Kidney capillary endothelial cell (primary cell): ENCODE data around the gene DNAL4.

ENCODE experiments used
- DNase-seq: peaks from one replicate; pipeline ENCODE4 v3.0.0-alpha.2; 2018; ENCODE audit warnings: low spot score

DNAL4 gene, protein sequence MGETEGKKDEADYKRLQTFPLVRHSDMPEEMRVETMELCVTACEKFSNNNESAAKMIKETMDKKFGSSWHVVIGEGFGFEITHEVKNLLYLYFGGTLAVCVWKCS

DNA sequence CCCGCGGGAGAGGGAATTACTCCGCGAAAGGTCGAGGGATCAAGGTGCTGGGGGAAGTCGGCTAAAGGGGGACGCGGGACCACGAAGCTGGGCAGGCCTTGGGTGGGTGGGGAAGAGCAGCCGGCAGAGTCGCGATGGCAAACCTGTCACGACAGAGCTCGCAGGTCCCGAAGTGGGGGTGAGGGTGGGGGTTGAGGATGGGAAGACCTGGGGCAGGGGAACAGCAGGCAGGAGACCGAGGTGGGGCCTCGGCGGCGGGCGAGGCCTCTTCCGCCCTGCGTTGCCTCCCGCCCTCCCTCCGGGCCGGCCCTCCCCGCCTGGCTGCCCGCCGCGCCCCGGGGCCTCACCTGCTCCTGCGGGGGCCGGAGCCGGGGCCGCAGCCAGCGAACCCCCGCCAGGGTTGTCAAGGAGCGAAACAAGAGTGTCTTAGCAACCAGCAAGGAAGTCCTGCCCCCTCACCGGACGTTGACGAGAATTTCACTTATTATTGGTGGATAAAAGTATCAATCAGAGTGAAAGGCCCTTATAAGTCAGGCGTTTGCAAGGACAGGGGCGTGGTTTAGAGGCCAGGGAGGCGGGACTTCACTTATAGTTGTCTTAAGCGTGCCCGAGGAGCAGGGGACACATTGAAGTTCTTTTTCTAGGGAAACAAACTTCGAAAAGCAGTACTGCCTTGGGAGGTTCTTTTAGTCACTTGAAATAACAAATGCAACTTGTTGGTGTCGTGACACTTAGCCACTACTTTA lies at the start of gene DNAL4:
DNAL4 (minus strand) TSS at position 423 of the 746 bp plus-strand sequence. CDS start 11,412 bp downstream, outside the sequence.
- peak; percentile 94 for DNase-seq

DNA sequence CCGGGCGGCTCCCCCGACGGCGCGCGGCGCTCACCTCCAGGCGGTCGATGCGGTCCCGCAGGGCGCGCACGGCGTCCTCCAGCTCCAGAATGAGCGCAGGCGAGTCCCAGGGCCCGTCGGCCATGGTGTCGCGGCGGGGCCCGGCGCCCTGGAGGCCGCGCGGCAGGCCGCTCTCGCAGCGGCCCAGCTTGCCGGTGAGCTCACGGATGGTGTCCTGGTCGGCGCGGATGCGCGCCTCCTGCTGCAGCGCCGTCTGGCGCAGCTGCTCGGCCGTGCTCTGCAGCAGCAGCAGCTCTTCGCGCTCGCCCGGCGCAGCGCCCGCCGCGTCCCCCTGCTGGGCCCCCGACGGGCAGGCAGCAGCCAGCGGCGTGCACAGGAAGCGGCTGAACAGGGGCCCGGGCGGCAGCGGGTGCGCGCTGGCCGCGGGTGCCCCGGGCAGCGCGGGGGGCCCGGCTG lies 49.3 kb upstream of the DNAL4 start:
- peak; percentile 55 for DNase-seq

DNA sequence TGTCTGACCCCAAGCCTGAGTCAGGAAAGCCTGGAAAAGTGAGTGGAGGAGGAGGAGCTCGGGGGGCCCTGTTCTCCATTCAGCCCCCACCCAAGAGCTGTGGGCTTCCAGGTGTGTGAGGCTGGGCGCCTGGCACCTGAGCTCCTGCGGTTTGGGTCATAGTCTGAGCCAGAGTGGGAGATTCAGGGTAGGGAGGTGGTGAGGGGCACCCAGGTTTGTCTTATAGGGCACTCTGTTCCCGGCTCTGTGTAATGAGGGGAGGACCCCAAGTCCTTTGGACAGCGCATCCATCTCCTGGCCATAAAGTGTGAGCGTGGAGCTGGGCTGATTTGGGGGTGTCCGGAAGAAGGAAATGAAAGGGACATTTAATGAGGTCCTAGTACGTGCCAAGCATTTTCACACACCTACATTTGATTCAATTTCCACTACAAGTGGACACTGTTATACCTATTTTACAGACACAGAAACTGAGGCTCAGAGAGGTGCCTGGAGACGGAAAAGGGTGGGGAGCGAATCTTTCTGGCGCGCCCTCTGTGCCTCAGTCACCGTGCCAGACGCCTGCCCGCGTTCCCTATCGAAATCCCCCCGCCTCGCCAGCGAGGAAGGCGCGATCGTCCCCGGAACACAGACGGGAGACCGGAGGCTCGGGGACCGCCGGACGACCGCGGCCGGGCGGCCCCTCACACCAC lies 48.7 kb upstream of the DNAL4 start:
- DNase-seq, result no peak

DNA sequence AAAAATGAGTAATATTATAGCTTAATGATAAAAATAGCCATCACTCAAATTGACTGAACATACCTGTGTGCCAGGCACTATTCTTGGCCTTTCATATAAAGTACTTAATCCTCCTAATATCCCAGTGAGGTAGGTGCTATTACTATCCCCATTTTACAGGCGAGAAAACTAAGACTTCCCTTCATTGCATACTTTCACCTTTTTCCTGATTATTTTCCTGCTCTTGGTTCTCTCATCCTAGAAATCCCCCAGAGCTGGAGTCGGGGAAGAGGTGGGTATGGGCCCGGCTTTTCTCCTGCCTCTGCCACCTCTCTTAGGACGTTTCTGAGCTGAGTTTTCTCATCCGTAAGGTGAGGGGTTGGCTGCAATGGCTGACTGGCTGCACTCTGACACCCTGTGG lies 47.7 kb upstream of the DNAL4 start:
- no peak for DNase-seq

DNA sequence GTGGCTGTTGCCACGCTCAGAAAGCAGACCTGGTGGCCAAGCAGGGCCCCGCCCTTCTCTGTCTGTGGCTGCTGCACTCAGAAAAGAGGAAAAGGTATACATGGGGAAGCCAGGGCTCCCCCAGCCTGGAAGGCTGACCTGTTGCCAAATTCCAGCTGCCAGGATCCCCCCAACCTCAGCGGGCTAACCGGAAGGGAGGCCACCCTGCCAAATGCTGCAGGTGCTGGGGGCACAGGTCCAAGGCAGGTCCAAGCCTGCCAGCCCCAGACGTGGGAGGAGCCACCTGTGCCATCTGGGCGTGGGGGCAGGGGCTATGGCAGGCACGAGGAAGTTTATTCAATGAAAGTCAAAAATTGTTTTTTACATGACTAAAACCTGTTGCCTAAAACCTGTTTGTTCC lies 47.3 kb upstream of the DNAL4 start:
- DNase-seq, result no peak

DNA sequence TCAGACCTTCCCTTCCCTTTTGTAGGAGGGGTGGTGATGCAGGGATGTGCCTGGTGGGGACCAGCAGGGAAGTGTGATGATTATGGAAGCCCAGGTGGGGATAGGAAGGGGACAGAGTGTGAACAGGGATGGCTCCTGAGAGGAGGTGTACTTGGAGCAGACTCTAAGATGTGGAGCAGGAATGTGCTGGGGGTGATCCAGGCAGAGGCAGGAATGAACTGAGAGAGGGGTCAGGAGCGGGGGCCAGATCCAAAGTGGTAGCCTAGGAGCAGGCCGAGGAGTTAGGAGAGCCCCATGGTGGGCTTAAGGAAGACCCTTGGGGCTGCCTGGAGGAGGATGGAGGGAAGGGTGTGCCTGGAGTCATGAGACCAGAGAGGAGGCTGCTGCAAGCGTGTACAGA lies 46.2 kb upstream of the DNAL4 start:
- DNase-seq, result no peak

DNA sequence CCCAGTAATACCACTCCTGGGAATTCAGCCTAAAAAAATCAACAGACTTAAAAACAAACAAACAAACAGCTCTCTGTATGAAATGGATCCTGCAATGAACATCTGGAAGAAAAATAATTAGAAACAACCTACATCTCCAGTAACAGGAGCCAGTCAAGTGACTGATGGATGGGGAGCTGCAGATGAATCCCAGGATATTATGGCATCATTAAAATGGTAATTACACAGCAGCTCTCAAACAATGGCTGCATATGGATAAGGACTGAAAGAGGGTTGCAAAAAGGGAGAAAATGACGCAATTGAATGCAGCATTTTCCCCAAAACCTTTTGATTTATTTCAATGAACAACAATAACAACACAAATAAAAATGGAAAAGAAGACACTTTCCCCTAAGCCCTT lies 45.7 kb upstream of the DNAL4 start:
- DNase-seq, result no peak

DNA sequence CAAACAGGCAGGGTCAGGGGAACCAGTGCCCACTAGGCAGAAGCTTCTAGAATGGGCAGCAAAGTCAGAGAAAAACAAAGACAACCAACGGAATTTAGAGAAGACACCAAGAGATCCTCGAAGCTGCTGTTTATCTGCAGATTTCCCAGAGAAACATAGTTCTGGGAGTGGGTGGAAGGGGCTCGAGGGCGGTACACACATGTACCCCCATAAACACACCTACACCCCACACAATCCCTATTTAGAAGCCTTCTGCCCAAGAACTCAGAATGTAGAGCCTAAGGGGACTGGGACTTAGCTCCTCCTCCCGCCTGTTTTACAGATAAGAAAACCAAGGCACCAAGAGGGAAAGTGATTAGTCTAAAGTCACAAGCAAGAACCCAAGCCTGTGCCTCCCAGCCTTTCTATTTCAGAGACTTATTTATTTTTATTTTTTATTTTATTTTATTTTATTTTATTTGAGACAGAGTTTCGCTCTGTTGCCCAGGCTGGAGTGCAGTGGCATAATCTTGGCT lies 43.5 kb upstream of the DNAL4 start:
- DNase-seq, result no peak

DNA sequence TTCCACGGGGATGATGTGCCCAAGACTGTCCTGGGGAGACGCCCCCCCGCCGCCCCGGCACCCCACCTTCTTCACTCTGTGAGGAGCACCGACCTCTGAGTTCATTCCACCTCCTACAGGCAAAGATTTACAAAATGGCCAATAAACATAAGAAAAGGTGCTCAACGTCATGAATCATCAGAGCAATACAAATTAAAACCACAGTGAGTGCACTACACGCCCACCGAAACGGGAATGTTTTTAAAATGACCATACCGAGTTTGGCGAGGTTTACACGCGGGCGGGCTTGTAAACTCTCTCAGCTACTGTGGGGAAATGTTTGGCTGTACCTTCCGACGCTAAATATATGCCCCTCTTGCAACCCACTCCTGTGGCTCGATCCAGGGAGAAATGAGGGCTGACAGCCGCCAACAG lies 42.0 kb upstream of the DNAL4 start:
- DNase-seq, result no peak

DNA sequence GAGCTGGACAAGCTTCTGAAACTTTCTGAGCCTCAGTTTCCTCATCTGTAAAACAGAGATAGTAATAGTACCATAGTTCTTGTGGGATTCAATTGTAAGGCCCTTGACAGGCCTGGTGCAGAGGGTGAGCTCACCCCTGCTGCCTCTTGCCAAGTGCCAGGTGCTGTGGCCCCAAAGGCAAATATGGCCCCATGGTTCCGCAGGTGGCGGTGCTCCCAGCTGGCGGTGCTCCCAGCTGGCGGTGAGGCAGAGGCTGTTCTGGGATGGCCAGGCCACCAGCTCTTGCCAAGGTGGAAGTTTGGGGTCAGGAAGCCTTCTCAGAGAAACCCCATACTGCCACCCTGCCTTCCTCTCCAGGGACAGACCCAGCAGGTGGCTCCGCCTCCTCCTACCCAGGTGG lies 41.0 kb upstream of the DNAL4 start:
- DNase-seq, result no peak

DNA sequence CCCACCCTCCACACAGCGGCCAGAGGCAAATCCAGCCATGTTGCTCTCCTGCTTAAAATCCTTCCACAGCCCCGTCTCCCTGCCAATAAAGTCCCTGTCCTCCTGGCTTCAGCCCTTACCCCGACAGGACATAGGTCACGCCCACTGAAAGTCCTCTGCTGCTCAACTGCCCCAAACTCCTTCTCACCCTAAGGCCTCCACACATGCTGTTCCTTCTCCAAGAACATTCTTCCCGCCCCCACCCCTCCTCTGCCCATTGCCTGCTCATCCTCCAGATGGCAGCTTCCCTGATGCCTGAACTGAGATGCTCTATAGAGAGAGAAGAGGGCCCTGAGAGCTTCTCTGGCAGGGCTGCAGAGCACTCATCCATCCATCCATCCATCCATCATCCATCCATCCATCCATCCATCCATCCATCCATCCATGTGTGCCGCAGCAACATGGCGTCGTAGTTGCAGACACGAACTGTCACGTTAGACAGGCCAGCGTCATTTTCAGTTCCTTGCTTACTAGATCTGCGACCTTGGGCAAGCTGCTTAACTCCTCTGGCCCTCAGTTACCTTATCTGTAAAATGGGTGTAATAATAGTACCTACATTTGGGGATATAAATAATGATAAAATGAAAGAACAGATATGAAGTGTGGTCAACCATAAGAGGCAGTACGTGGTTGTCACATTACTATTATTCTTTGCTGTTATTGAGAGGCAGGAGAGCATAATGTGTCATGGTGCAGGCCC lies 40.4 kb upstream of the DNAL4 start:
- no peak for DNase-seq

DNA sequence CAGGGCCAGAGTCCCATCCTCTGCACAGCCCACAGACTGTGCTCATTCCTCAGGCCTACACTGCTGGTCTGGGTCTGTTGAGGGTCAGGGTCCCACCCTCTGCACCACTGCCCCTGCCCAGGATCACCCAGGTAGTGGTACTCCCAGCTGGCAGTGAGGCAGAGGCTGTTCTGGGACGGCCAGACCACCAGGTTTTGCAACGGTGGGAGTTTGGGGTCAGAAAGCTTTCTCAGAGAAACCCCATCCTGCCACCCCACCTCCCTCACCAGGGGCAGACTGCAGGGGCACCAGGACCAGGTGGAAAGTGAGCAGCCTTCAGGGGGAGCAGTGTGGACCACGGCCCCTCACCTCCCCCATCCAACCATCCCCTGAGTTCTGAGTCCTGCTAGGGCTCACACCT lies 39.1 kb upstream of the DNAL4 start:
- DNase-seq, result no peak

DNA sequence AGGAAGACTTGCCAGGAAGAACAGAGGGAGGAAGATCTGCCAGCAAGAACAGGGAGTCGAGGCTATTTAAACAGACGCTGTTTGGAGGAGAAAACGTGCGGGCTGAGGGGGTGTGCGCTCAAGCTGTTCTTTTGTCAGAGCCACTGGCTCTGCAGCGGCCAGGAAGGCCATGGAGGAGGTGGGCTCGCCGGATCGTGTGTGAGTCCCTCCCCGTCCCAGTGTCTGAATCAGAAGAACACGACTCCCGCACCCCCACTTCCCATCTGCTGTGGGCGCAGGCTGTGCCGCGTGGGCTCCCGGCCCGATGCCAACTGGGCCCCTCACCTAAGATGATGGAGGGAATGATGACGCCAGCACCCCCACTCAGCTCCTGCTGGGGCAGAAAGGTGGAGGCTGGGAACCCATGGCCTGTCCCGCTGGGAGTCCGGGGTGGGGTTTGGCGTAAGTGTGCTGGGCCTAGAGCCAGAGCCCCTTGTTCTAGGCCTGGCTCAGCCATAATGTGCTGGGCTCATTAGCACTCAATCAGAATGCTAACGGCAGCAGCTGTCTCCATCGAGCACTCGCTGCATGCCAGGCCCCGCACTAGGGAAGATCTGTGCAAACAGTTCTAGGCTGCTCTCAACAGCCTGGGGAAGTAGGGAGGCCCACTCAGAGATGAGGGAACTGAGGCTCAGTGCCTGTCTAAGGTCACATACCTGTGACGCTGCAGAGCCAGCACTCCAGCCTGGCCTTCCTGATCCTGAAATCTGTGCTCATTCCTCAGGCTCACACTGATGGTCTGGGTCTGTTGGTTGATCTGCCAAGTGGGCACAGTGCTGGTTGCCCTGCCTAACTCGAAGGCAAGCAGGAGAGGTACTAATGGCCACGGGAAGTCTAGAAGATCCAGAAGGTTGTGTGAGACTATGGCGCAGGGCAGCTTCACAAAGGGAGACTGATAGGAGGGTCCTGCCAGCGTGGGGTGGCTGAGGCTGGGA lies 38.3 kb upstream of the DNAL4 start:
- no peak for DNase-seq

DNA sequence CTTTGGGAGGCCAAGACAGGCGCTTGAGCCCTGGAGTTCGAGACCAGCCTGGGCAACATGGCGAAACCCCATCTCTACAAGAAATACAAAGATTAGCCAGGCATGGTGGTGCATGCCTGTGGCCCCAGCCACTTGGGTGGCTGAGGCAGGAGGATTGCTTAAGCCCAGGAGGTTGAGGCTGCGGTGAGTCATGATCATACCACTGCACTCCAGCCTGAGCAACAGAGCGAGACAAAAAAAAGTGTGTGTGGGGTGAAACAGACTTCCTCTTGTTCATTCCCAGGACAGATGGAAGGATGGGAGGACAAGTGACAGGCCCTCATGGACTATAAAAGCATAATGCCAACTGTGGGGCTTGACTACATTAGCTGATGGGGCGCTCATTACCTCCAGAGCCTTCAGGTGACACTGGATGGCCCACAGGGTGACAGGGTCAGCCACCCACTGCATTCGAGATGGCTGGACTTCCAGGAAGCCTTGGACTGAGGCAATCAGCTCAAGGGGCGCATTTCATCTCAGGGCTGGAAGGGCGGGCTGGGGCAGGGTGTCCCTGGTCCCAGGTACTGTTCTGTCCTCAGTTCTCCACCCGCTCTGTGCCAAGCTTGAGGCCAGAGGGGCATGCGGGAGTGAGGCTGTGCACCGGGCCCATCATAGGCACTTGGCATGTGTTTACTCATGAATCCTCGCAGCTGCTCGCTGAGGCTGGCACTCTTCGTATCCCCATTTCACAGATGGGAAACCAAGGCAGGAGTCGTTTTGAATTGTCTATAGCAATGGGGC lies 37.4 kb upstream of the DNAL4 start:
- no peak for DNase-seq

DNA sequence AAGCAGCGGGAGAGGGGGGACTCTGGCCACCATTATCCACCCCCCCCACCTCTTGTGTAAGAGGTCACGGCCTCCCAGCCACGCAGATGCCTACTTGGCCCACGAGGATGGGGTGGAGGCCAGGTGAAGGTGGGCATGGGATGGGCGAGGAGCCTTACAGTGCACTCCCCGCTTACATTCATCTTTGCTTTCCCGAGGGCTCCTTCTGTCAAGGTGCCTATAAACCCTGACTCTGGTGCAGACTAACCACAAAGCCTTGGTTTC lies 36.8 kb upstream of the DNAL4 start:
- no peak for DNase-seq

DNA sequence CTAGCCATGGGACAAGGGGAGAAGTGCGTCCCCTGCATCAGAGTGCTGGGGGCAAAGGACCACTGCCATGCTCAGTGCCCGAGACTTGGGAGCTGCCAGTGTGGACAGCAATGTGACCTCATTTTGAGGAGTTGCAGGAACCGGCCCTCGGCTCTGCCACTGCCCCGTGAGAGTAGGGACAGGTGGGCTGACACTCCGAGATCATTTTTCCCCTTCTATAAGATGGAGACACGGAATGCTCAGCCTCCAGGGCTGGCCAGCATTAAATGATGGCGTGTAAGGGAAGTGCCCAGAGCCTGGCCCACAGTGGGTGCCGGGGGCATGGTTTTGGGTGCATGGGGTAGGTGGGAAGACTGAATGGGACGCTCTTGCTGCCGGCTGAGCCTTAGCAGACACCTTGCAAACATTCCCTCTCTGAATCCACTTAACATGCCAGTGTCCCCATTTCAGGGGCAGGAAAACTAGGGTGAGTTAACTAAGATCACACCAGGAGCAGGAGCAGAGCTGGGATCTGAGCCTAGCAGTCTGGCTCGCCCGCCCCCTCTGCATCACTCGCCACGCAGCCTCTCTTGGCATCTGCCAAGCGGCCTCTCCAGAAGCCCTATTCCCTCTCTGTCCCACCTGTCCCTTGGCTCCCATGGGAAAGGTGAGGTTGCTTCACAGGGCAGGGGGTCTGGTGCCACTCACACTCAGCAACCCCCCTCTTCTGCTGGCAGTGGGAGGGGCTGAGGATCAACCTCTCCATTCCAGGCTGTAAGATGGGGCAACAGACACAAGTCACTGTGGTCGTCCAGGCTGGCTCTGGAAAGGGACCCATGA lies 36.3 kb upstream of the DNAL4 start:
- no peak for DNase-seq

DNA sequence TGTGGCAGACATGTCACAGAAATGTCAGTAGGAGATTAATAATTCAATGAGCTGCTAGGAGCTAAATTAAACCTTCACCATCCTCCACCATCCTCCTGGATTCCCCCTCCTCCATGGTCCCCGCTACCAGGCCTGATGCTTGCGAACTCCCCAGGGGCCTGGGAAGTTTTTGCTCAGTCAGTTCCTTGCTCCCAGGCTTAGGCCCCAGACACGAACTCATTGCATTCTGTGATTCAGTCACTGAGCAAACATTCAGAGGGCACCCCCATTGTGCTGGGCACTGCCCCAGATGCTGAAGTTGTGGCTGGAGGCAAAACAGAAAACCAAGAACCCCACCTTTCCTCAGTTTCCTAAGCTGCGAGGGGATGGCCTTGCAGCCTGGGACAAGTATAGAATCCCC lies 35.5 kb upstream of the DNAL4 start:
- DNase-seq, result no peak

DNA sequence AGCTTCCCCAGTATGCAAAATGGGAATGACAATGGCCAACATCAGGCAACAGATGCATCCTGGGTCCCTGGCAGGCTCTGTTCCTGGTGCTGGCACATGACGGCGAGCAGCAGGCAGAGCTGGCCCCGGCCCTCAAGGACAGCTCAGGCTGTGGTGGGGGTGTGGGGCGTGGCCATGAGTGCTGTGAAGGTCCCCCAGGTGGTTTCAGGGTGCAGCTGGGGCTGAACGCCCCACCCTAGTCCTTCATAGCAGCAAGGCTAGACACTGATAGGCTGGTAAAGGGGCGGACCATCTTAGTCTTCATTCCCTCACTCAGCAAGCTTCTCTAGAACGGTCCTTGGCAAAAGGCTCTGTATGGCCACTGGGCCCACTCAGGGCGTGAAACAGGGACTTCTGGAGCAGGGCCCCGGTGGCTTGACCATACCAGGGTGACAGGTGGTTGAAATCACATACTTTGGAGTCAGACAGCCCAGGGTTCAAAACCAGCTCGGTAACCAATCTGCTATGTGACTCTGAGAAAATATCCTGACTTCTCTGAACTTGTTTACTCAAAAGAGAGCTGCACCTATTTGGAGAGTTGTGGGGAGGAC lies 34.8 kb upstream of the DNAL4 start:
- no peak for DNase-seq

DNA sequence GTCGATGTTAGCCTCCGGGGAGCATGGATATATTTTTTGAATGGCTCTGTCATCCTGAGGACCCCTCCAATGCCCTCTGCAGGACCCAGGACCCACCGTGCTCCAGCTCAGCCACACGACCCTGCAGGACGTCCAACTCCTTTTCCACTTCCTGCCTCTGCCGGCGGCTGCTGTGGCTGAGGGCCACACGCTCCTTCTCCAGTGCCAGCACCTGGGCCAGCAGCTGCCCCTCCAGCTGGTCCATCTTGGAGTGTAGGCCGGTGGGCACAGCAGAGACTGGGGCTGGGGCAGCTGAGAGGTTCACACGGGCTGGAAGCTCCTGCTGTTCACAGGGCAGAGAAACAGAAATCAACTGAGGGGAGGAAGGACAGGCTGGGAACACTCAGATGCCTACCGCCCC lies 34.2 kb upstream of the DNAL4 start:
- no peak for DNase-seq

DNA sequence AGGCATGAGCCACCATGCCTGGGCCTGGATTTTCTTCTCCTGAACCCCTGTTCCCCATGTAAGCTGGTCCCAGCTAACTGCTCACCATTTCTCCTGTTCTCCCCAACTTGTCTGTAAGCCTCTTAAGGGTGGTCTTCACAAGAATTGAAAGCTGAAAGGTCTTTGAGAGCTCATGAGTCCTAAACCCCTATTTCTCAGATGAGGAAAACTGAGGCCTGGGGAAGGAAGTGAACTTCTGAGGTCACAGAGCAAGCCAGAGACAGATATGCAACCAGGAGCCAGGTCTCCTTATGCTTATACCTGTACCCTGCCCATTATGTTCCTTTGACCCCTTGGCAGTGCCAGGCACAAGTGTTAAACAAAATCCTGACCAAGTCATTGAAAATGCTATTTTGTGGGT lies 33.6 kb upstream of the DNAL4 start:
- no peak for DNase-seq
